Gastrocnemius medialis (tissue), 4 donors: ENCODE data around the gene POU2F2. TPM values are rescaled to one million over a fixed set of nuclear protein-coding genes. Genes with fewer than 3 reads are reported as not detected.

Experiments used
- ATAC-seq, 2 donors: fragments of 150-250 bp; one replicate each; pipeline ENCODE4 v1.9.1; 2016
- DNase-seq, 2 donors: peaks; one replicate each; pipeline ENCODE4 v3.0.0-alpha.2; 2019
- H3K27ac ChIP-seq, 4 donors: fragments of 200-600 bp; sonication (generic); 1 replicate in 1 of 4; 2 replicates in 3 of 4; pipeline ENCODE4 v1.5.1; 2016 to 2018; ENCODE audit warnings: mild to moderate bottlenecking in 2 of 4, moderate library complexity in 1 of 4
- H3K27me3 ChIP-seq, 3 donors: fragments of 200-600 bp; sonication (generic) in 2 of 3; 1 replicate in 1 of 3; 2 replicates in 2 of 3; pipeline versions ENCODE4 v1.5.1 to v1.6.0; 2016 to 2019; ENCODE audit warnings: mild to moderate bottlenecking in 1 of 3, moderate library complexity in 1 of 3
- H3K36me3 ChIP-seq, 2 donors: fragments of 200-600 bp; sonication (generic) in 1 of 2; one replicate each; pipeline ENCODE4 v1.5.1; 2017 to 2018
- H3K4me1 ChIP-seq, 2 donors: fragments of 200-600 bp; sonication (generic) in 1 of 2; one replicate each; pipeline ENCODE4 v1.5.1; 2016 to 2017; ENCODE audit warnings: mild to moderate bottlenecking in 2 of 2
- H3K4me3 ChIP-seq, 4 donors: fragments of 200-600 bp; sonication (generic) in 3 of 4; 1 replicate in 1 of 4; 2 replicates in 3 of 4; pipeline ENCODE4 v1.5.1; 2016 to 2019; ENCODE audit warnings: mild to moderate bottlenecking in 2 of 4
- H3K9me3 ChIP-seq, 3 donors: fragments of 200-600 bp; sonication (generic) in 2 of 3; 1 replicate in 1 of 3; 2 replicates in 2 of 3; pipeline ENCODE4 v1.5.1; 2016 to 2019
- CTCF ChIP-seq, 5 experiments: fragments of 450-650 bp in 3 of 5; fragments of 200-600 bp in 2 of 5; sonication (generic) in 2 of 5; IDR thresholded peaks in 4 of 5; conservative IDR thresholded peaks in 1 of 5; 1 replicate in 4 of 5; 2 replicates in 1 of 5; pipeline ENCODE4 v1.5.1; 2016 to 2019; ENCODE audit warnings: antibody characterized with exemption in 5 of 5, mild to moderate bottlenecking in 3 of 5, moderate library complexity in 3 of 5
- POLR2A ChIP-seq, 2 donors: fragments of 450-650 bp; IDR thresholded peaks; one replicate each; pipeline ENCODE4 v1.6.1; 2017; ENCODE audit warnings: antibody characterized with exemption in 2 of 2, mild to moderate bottlenecking in 2 of 2, moderate library complexity in 2 of 2
- in situ Hi-C, 4 donors: fragments of 200-750 bp; cut with MboI; loops; one replicate each; pipeline versions ENCODE4 v1.15.0 to v1.8.0; 2017; ENCODE audit warnings: low sequenced_read_pairs in 4 of 4
- intact Hi-C: fragments of 100-400 bp; cut with DNase I; formaldehyde crosslinking; loops from one replicate; pipeline ENCODE4 v1.15.1; 2023; ENCODE audit warnings: low total_unique reads
- total RNA-seq, 4 donors: library from RNA; depleted of rRNA; stranded (reverse); fragments of >200 nt; gene quantifications; one replicate each; pipeline versions ENCODE4 v1.1.0 to v1.2.3, GENCODE V29; 2016

Gene POU2F2
- total RNA-seq, 4 donors from 2014 or later = 0.26 to 1.7 (median 1.6) TPM; not detected in 1

DNA sequence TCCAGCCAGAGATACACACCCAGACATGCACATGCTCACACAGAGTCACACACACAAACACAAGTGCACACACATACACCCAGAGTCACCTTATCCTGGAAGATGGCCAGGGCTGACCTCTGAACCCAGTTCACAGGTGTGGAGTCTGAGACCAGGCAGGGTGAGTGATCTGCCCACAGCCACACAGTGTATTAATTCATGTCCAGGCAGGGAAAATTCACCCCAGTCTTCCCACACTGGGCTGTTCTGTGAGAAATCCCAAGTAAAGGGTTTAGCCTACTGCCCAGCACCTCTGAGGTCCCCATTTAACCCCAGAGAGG is 2.0 kb downstream of the POU2F2 start:
- no peak overlapping the region for H3K27ac ChIP-seq

GRCh38 chr19:42129399-42130253 is 2.6 kb downstream of the POU2F2 start:
- DNase-seq (peak in 1 of 2 donors; percentile 35), ATAC-seq (no peak)
- Histone ChIP-seq H3K9me3 (no peaks in the 10 kb centered on the region), H3K4me1 (peaks cover 3 to 7% of the 10 kb centered on the region in 2 donors), H3K4me3 (no peak overlapping the region), H3K36me3 (no peaks in the 10 kb centered on the region), H3K27ac (no peak overlapping the region), H3K27me3 (peaks cover 19 to 23% (median 19%) of the 10 kb centered on the region in 3 donors)
- in situ Hi-C loops (loop anchor here in 1 of 4 donors (10.0 to 25.0 kb wide), 2 partner anchors 55 to 183 kb away; partner anchors contain the start of genes PAFAH1B3, PRR19 and TMEM145), intact Hi-C loops (loop anchor here (5.0 to 10.0 kb wide), 4 partner anchors 173 to 305 kb away; partner anchors contain the start of genes MEGF8, PAFAH1B3 and PRR19)
- TF ChIP-seq CTCF (IDR thresholded peaks at IDR 0.05 in 4 of 5, conservative IDR thresholded peaks at IDR 0.05 in 1 of 5) (no peak), POLR2A (IDR thresholded peaks at IDR 0.05) (no peak)

More for the DNA sequence above, 2.0 kb downstream of the POU2F2 start:
- Histone ChIP-seq H3K4me1 (peaks cover 3 to 7% of the 10 kb centered on the region in 2 donors), H3K36me3 (no peaks in the 10 kb centered on the region), H3K27me3 (peaks cover 19 to 23% (median 19%) of the 10 kb centered on the region in 3 donors), H3K9me3 (no peaks in the 10 kb centered on the region), H3K4me3 (no peak overlapping the region)
- intact Hi-C loops = loop anchor here (5.0 to 10.0 kb wide), 4 partner anchors 172 to 305 kb away; partner anchors contain the start of genes MEGF8, PAFAH1B3 and PRR19
- ATAC-seq (no peak), DNase-seq (no peak)
- in situ Hi-C loops = loop anchor here in 1 of 4 donors (10.0 to 25.0 kb wide), 2 partner anchors 55 to 182 kb away; partner anchors contain the start of genes PAFAH1B3, PRR19 and TMEM145
- no peak for TF ChIP-seq POLR2A (IDR thresholded peaks at IDR 0.05)
- no peak for TF ChIP-seq CTCF (IDR thresholded peaks at IDR 0.05 in 4 of 5, conservative IDR thresholded peaks at IDR 0.05 in 1 of 5)

DNA sequence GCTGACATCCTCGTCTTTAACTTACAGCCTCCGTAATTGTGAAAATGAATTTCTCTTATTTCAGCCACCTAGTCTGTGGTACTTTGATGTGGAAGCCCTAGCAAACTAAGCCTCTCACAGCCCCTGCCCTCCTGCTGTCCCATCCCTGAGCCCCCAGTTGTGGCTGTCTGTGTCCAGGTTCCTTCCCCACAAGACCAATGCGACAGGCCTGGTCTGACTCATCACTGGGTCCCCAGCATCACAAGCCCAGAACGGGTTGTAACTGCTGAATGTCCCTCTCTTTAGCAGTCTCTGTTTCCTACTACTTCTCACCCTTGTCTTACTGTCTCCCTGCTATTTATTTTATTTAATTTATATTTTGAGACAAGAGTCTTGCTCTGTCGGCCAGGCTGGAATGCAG is 5.7 kb downstream of the POU2F2 start:
- H3K4me1 ChIP-seq = no peaks in the 10 kb centered on the region
- in situ Hi-C loops (loop anchor here in 1 of 4 donors (25.0 kb wide), 1 partner anchor 186 kb away; the partner anchor contains the start of genes PAFAH1B3, PRR19 and TMEM145), intact Hi-C loops (no loop called here)
- no peaks in the 10 kb centered on the region for H3K36me3 ChIP-seq
- H3K27ac ChIP-seq = no peak overlapping the region
- ATAC-seq (no peak), DNase-seq (no peak)
- TF ChIP-seq POLR2A (IDR thresholded peaks at IDR 0.05) (no peak), CTCF (IDR thresholded peaks at IDR 0.05 in 4 of 5, conservative IDR thresholded peaks at IDR 0.05 in 1 of 5) (no peak)
- H3K9me3 ChIP-seq = no peaks in the 10 kb centered on the region
- peaks cover 5 to 10% (median 7%) of the 10 kb centered on the region in 3 donors for H3K27me3 ChIP-seq
- H3K4me3 ChIP-seq = no peak overlapping the region

- Histone ChIP-seq H3K36me3 (no peaks in the 10 kb centered on the region), H3K4me3 (no peak overlapping the region), H3K27ac (no peak overlapping the region), H3K27me3 (peaks cover 0 to 4% (median 0%) of the 10 kb centered on the region in 3 donors), H3K4me1 (no peaks in the 10 kb centered on the region), H3K9me3 (no peaks in the 10 kb centered on the region)
- DNase-seq = no peak
- in situ Hi-C loops (loop anchor here in 1 of 4 donors (25.0 kb wide), 1 partner anchor 187 kb away; the partner anchor contains the start of genes PAFAH1B3, PRR19 and TMEM145), intact Hi-C loops (no loop called here)
- ATAC-seq = no peak
- TF ChIP-seq POLR2A (IDR thresholded peaks at IDR 0.05) = no peak
- TF ChIP-seq CTCF (IDR thresholded peaks at IDR 0.05 in 4 of 5, conservative IDR thresholded peaks at IDR 0.05 in 1 of 5) = no peak
Measured at GRCh38 chr19:42125536-42125935, 6.7 kb downstream of the POU2F2 start.
